ENCODE measurements around the gene ATP13A4.

- TF ChIP-seq CTCF (IDR thresholded peaks at IDR 0.05) (no peak), POLR2A (IDR thresholded peaks at IDR 0.05) (no peak)
Observed at GRCh38 chr3:193389335-193389734, 165.4 kb downstream of the ATP13A4 start.

Data from thyroid gland (tissue), 4 donors.